Activated CD8-positive, alpha-beta memory T cell treated with anti-CD3 and anti-CD28 coated beads for 1 hour (primary cell): ENCODE data around the gene PAGE4.

ENCODE experiments used
- DNase-seq, 2 donors: peaks; one replicate each; pipeline ENCODE4 v3.0.0-alpha.2; 2020; ENCODE audit warnings: low read depth in 1 of 2; ENCODE audit errors: extremely low read depth in 1 of 2

Gene PAGE4

GRCh38 chrX:49868739-49869138, 39.6 kb downstream of the PAGE4 start:
- DNase-seq, result no peak

GRCh38 chrX:49876750-49877149, 47.6 kb downstream of the PAGE4 start:
- no peak for DNase-seq

- DNase-seq, result no peak
Measured at GRCh38 chrX:49877397-49878101, 48.4 kb downstream of the PAGE4 start.

- DNase-seq, result no peak
Measured at GRCh38 chrX:49878128-49878833, 49.2 kb downstream of the PAGE4 start.

GRCh38 chrX:49878834-49879655, 49.9 kb downstream of the PAGE4 start, which contains the start of gene USP27X:
USP27X (plus strand) TSS chrX:49879484; CDS start chrX:49880308, 824 bp downstream.
- peak; percentile 46 to 65 for DNase-seq

GRCh38 chrX:49879656-49880277, 50.7 kb downstream of the PAGE4 start:
- no peak for DNase-seq

- no peak for DNase-seq
Measured at GRCh38 chrX:49880668-49881067, 51.6 kb downstream of the PAGE4 start.
